ENCODE results near the gene HSPB1.
"Not testable (repeated sequence)": the region's sequence is repeated elsewhere in the genome, so short reads cannot be mapped to it uniquely, and the experiment has no call there.

The HSPB1 gene

DNA sequence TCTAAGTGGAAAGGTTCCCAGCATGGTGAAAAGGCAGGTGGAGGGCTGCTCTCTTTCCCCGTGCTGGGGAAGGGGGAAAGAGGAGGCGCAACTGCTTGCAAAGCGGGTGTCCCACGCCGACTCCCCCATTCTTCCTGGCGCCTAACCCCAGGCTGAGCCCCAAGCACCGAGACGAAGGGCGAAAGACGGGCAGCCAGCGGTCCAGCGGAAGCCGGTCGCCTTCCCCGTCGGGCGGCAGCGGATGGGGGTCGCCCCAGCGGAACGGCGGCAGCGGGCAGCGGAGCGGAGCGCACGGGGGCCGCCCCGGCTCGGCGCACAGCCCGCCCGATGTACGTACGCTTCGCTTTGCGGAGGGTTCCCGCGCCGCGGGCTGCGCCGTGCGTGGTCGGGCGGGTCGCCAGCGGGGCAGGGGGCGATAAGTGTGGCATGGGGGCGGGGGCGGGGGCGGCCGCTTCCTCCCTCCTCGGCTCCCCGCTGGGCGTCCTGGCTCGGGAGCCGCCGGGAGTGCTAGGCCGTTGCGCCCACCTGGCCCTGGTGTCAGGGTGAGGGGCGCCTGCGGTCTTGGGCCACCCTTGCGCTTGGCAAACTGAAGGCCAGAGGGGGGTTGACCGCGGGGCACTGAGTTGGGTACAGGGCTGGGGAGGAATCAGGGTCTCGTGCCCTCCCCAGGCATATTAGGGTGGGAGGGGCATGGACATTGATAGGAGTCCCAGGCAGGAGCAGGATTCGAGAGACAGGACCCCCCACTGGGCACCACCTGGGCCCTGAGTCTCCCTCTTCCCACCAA is 35.2 kb upstream of the HSPB1 start:
- Histone ChIP-seq H3K4me3 (ENCODE audit: low read length) (peak overlapping the region; percentile 58), H3K27ac (ENCODE audit: low read depth, low read length) (no peak overlapping the region), H3K9ac (ENCODE audit: low read depth, low read length) (peak overlapping the region; percentile 48), H3K4me1 (ENCODE audit: insufficient read depth, low read length) (peaks cover 19% of the 10 kb centered on the region), H3K9me3 (ENCODE audit: insufficient read depth, low read depth, low read length) (no peaks in the 10 kb centered on the region), H3K27me3 (ENCODE audit: insufficient read depth, low read length) (peaks cover 27% of the 10 kb centered on the region), H3K36me3 (ENCODE audit: insufficient read depth, low read length) (no peaks in the 10 kb centered on the region)
- WGBS: 1% methylated on average over 68 of the region's 68 CpGs

DNA sequence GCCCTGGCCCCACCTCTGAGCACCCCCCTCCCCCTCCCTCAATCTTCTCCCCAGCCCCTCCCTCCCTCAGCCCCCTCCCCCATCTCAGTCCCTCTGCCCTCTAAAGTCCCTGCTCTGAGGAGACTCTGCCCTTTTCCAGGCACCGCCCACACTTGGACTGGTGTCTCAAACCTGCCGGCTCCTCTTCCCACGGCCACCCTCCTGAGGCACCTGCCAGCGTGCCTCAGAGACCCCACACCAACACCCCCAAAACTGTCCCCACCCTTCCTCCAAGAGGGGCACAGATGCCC is 34.6 kb upstream of the HSPB1 start:
- Histone ChIP-seq H3K36me3 (ENCODE audit: insufficient read depth, low read length) (no peaks in the 10 kb centered on the region), H3K4me3 (ENCODE audit: low read length) (peak overlapping the region; percentile 58; the same call in 1 of the 2 replicates), H3K9me3 (ENCODE audit: insufficient read depth, low read depth, low read length) (no peaks in the 10 kb centered on the region), H3K27me3 (ENCODE audit: insufficient read depth, low read length) (peaks cover 27% of the 10 kb centered on the region), H3K27ac (ENCODE audit: low read depth, low read length) (no peak overlapping the region), H3K4me1 (ENCODE audit: insufficient read depth, low read length) (peaks cover 22% of the 10 kb centered on the region), H3K9ac (ENCODE audit: low read depth, low read length) (no peak overlapping the region)
- WGBS: 40% methylated on average over 4 of the region's 4 CpGs

DNA sequence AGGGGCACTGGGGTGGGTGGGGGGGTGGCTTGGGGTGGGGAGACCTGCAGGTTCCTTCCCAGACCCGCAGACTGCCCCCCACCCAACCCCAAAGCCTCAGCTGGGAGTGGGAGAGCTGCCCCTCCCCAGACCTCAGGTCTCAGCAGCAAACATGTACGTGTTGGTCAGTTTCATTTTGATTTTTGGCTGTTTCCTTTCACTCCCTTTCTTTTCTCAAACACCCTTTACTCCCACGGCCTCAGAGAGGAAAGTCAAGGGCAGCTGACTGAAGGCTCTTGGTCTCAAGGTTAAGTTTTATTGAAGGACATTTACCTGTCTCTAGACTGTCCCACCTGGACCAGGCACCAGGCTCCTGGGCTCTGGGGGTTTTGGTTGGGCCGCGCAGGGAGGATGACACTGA is 34.1 kb upstream of the HSPB1 start:
- Histone ChIP-seq H3K4me3 (ENCODE audit: low read length) (no peak overlapping the region), H3K36me3 (ENCODE audit: insufficient read depth, low read length) (no peaks in the 10 kb centered on the region), H3K4me1 (ENCODE audit: insufficient read depth, low read length) (peaks cover 27% of the 10 kb centered on the region), H3K9me3 (ENCODE audit: insufficient read depth, low read depth, low read length) (no peaks in the 10 kb centered on the region), H3K27ac (ENCODE audit: low read depth, low read length) (no peak overlapping the region), H3K9ac (ENCODE audit: low read depth, low read length) (no peak overlapping the region), H3K27me3 (ENCODE audit: insufficient read depth, low read length) (peaks cover 27% of the 10 kb centered on the region)
- WGBS: 49% methylated on average over 4 of the region's 5 CpGs

DNA sequence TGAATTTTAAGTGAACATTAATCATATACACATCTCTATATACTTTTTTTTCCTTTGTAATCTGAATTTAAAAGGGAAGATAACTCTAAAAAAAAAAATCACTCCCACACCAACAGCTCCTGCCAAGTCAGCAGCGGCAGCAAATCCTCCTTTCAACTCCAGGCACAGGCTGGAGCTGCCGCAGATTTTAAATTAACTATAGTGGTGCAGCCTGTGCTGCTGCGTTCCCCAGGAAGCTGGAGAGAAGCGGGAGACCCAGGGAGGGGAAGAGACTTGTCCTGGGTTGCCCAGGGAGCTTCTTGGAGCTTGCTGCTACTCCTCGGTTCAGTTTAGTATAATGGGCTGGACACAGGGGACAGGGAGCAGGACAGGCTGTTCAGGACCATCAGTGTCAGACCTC is 32.6 kb upstream of the HSPB1 start:
- Histone ChIP-seq H3K27me3 (ENCODE audit: insufficient read depth, low read length) (peaks cover 27% of the 10 kb centered on the region), H3K4me1 (ENCODE audit: insufficient read depth, low read length) (peaks cover 35% of the 10 kb centered on the region), H3K4me3 (ENCODE audit: low read length) (no peak overlapping the region), H3K27ac (ENCODE audit: low read depth, low read length) (peak overlapping the region; percentile 48; the same call in 1 of the 2 replicates), H3K36me3 (ENCODE audit: insufficient read depth, low read length) (no peaks in the 10 kb centered on the region), H3K9me3 (ENCODE audit: insufficient read depth, low read depth, low read length) (no peaks in the 10 kb centered on the region), H3K9ac (ENCODE audit: low read depth, low read length) (no peak overlapping the region)
- WGBS: 28% methylated on average over 5 of the region's 5 CpGs

DNA sequence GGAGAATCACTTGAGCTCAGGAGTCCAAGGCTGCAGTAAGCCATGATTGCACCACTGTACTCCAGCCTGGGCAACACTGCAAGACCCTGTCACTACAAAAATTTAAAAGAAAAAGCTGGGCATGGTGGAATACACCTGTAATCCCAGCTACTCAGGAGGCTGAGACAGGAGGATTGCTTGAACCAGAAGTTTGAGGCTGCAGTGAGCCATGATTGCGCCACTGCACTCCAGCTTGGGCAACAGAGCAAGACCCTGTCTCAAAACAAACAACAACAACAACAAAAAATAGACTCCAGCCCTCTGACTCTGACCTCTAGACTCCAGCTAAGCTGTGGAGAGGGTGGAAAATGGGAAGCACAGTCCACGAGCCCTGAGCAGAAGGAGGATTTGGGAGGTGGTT is 31.1 kb upstream of the HSPB1 start:
- 86% methylated on average over 2 of the region's 2 CpGs for WGBS
- H3K9ac ChIP-seq (ENCODE audit: low read depth, low read length); H3K4me3 ChIP-seq (ENCODE audit: low read length); H3K27ac ChIP-seq (ENCODE audit: low read depth, low read length); H3K36me3 ChIP-seq (ENCODE audit: insufficient read depth, low read length); H3K9me3 ChIP-seq (ENCODE audit: insufficient read depth, low read depth, low read length): not testable (repeated sequence)
- H3K27me3 ChIP-seq (ENCODE audit: insufficient read depth, low read length): peaks cover 27% of the 10 kb centered on the region
- peaks cover 35% of the 10 kb centered on the region for H3K4me1 ChIP-seq (ENCODE audit: insufficient read depth, low read length)

DNA sequence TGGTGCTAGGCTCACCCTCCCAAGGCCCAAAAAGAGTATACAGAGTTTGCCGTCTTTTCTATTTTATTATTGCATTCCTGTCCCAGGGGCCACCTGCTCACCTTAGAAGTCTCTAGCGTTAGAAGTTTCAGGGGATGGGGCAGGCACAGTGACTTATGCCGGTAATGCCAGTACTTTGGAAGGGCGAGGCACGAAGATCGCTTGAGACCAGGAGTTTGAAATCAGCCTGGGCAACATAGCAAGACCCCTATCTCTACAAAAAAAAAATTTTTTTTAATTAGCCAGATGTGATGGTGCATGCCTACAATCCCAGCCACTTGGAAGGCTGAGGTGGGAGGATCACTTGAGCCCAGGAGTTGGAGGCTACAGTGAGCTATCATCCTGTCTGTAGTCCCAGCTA is 30.3 kb upstream of the HSPB1 start:
- no peaks in the 10 kb centered on the region for H3K36me3 ChIP-seq (ENCODE audit: insufficient read depth, low read length)
- no peaks in the 10 kb centered on the region for H3K9me3 ChIP-seq (ENCODE audit: insufficient read depth, low read depth, low read length)
- H3K4me3 ChIP-seq (ENCODE audit: low read length): no peak overlapping the region
- H3K27me3 ChIP-seq (ENCODE audit: insufficient read depth, low read length): peaks cover 21% of the 10 kb centered on the region
- H3K9ac ChIP-seq (ENCODE audit: low read depth, low read length): no peak overlapping the region
- H3K4me1 ChIP-seq (ENCODE audit: insufficient read depth, low read length): peaks cover 35% of the 10 kb centered on the region
- no peak overlapping the region for H3K27ac ChIP-seq (ENCODE audit: low read depth, low read length)
- 91% methylated on average over 6 of the region's 6 CpGs for WGBS

DNA sequence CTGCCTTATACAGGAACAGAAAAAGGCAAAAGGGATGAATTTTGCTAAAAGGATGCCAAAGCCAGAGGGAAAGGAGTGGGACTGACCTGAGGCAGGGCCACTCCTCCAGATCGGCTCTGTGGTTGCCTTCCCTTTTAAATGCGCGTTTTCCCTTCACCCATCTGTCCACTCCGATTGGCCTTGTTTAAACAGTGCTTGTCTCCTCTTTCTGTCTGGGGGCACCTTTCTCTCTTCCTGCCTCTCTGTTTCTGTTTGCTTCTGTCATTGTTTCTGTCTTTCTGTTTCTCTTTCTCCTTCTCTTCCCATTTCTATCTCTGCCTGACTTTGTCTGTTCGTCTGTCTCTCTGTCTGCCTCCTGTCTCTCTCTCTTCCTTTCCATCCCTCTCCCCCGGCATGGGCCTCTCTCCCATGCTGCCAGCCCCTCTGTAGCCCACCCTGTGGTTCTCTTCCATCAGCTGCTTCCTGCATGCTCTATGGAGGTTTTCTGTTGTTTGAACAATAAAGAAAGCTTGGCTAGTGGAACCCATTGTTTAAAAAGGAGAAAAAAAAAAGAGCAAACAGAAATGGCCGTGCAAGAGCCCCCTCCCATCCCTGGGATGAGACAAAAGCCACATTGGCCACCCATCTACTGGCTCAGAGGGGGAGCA is 29.5 kb upstream of the HSPB1 start:
- no peak overlapping the region for H3K9ac ChIP-seq (ENCODE audit: low read depth, low read length)
- no peak overlapping the region for H3K4me3 ChIP-seq (ENCODE audit: low read length)
- WGBS: 24% methylated on average over 7 of the region's 7 CpGs
- peaks cover 16% of the 10 kb centered on the region for H3K27me3 ChIP-seq (ENCODE audit: insufficient read depth, low read length)
- H3K27ac ChIP-seq (ENCODE audit: low read depth, low read length): peak overlapping the region; percentile 45; the same call in 1 of the 2 replicates
- peaks cover 35% of the 10 kb centered on the region for H3K4me1 ChIP-seq (ENCODE audit: insufficient read depth, low read length)
- no peaks in the 10 kb centered on the region for H3K36me3 ChIP-seq (ENCODE audit: insufficient read depth, low read length)
- no peaks in the 10 kb centered on the region for H3K9me3 ChIP-seq (ENCODE audit: insufficient read depth, low read depth, low read length)

DNA sequence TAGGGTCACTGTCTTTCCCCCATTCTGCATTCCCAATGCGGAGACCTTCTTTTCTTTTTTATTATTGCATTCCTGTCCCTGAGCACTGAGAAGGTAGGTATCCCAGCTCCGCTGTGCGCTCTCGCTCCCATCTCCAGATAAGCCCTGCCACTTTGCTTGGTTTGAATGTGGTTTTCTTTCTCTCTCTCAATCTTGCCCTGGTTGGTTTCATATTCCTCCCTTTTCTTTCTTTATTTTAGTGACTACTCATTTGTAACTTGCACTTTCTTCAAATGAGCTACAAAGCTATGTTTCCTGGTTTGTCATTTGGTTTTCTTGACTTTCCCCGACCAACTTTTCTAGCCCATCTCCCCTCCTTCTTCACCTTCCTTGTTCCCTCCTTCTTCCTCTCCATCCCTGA is 29.0 kb upstream of the HSPB1 start:
- Histone ChIP-seq H3K27me3 (ENCODE audit: insufficient read depth, low read length) (peaks cover 13% of the 10 kb centered on the region), H3K4me1 (ENCODE audit: insufficient read depth, low read length) (peaks cover 34% of the 10 kb centered on the region), H3K36me3 (ENCODE audit: insufficient read depth, low read length) (no peaks in the 10 kb centered on the region), H3K9me3 (ENCODE audit: insufficient read depth, low read depth, low read length) (no peaks in the 10 kb centered on the region), H3K4me3 (ENCODE audit: low read length) (no peak overlapping the region), H3K9ac (ENCODE audit: low read depth, low read length) (no peak overlapping the region), H3K27ac (ENCODE audit: low read depth, low read length) (no peak overlapping the region)
- 65% methylated on average over 5 of the region's 5 CpGs for whole genome bisulfite sequencing

DNA sequence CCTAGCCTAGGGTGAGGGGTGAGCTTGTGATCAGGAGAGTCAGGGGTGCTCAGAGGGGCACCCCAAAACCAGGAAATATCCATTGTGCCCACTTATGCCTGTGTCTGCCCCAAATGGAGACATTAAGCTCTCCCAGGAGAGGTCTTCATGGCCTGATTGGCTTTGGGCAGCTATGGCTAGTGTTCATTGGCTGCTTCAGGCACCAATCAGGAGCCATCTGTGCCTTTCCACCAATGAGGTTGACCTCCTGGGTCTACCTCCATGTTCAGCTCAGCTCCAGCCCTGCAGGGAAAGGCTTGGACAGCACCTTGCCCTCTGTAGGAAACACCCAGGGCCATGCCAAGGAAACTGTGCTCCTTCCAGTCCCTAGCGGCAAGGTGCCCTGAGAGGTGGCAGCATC is 23.9 kb upstream of the HSPB1 start:
- no peak overlapping the region for H3K9ac ChIP-seq (ENCODE audit: low read depth, low read length)
- H3K4me3 ChIP-seq (ENCODE audit: low read length): no peak overlapping the region
- no peaks in the 10 kb centered on the region for H3K9me3 ChIP-seq (ENCODE audit: insufficient read depth, low read depth, low read length)
- no peaks in the 10 kb centered on the region for H3K36me3 ChIP-seq (ENCODE audit: insufficient read depth, low read length)
- no peak overlapping the region for H3K27ac ChIP-seq (ENCODE audit: low read depth, low read length)
- WGBS: 96% methylated on average over 1 of the region's 1 CpG
- peaks cover 17% of the 10 kb centered on the region for H3K4me1 ChIP-seq (ENCODE audit: insufficient read depth, low read length)
- peaks cover 43% of the 10 kb centered on the region for H3K27me3 ChIP-seq (ENCODE audit: insufficient read depth, low read length)

DNA sequence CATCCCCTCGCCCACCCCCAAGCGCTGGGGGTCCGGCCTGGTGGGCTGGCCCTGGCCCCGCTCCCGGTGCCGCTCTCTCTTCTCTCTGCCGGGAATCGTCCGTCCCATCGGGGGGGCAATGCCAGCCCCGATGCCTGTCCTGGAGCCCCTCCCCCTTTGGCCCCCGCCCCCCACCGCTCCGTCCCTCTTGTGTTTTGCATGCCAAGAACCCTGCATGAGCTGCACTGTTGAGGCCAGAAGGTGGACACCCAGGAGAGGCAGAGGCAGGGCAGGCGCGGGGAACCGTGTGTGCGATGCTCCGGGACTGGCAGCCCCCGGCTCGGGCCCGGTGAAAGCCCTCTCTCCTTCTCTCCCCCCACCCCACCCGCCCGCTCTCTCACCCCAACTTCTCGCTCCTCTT is 22.1 kb upstream of the HSPB1 start:
- no peaks in the 10 kb centered on the region; the same call in 1 of the 2 replicates for H3K36me3 ChIP-seq (ENCODE audit: insufficient read depth, low read length)
- peak overlapping the region; percentile 68 for H3K4me3 ChIP-seq (ENCODE audit: low read length)
- 3% methylated on average over 24 of the region's 25 CpGs for WGBS
- peaks cover 47% of the 10 kb centered on the region for H3K27me3 ChIP-seq (ENCODE audit: insufficient read depth, low read length)
- H3K27ac ChIP-seq (ENCODE audit: low read depth, low read length): no peak overlapping the region
- no peak overlapping the region for H3K9ac ChIP-seq (ENCODE audit: low read depth, low read length)
- H3K9me3 ChIP-seq (ENCODE audit: insufficient read depth, low read depth, low read length): no peaks in the 10 kb centered on the region
- H3K4me1 ChIP-seq (ENCODE audit: insufficient read depth, low read length): peaks cover 11% of the 10 kb centered on the region

DNA sequence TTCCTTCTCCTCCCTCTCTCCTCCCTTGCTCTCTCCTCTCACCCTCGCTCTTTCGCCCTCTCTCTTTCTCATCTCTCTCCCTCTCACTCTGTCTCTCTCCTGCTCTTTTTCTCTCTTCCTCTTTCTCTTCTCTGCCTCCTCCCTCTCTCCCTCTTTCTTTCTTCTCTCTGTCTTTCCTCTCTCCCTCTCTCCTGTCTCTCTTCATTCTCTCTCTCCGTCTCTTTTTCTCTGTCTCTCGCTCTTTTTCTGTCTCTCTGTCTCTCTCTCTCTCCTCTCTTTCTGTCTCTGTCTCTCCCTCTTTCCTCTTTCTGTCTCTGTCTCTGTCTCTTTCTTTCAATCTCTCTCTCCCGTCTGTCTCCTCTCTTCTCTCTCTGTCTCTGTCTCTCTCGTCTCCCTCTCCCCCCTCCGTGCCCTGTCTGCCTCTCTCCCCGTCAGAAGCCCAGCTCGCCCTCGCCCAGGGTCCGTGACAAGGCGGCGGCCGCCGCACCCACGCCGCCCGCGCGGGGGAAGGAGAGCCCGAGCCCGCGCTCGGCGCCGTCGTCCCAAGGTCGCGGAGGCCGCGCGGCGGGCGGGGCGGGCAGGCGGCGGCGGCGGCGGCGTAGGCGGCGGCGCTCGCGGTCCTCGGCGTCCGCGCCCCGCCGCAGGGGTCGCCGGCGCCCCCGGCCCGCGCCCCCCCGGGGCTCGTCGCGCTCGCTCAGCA is 21.3 kb upstream of the HSPB1 start:
- Histone ChIP-seq H3K9ac (ENCODE audit: low read depth, low read length) (no peak overlapping the region), H3K9me3 (ENCODE audit: insufficient read depth, low read depth, low read length) (no peaks in the 10 kb centered on the region), H3K36me3 (ENCODE audit: insufficient read depth, low read length) (no peaks in the 10 kb centered on the region; the same call in 1 of the 2 replicates), H3K4me1 (ENCODE audit: insufficient read depth, low read length) (peaks cover 11% of the 10 kb centered on the region), H3K27me3 (ENCODE audit: insufficient read depth, low read length) (peaks cover 47% of the 10 kb centered on the region), H3K4me3 (ENCODE audit: low read length) (peak overlapping the region; percentile 68), H3K27ac (ENCODE audit: low read depth, low read length) (no peak overlapping the region)
- under 1% methylated on average over 63 of the region's 63 CpGs for WGBS

Measured in HUES64 (cell line).